ENCODE results near the gene GKN2. TPM values are rescaled to one million over a fixed set of nuclear protein-coding genes. Genes with fewer than 3 reads are reported as not detected.

The GKN2 gene
- total and polyA plus RNA-seq, 4 donors = 9.1 TPM; not detected in 3

DNA sequence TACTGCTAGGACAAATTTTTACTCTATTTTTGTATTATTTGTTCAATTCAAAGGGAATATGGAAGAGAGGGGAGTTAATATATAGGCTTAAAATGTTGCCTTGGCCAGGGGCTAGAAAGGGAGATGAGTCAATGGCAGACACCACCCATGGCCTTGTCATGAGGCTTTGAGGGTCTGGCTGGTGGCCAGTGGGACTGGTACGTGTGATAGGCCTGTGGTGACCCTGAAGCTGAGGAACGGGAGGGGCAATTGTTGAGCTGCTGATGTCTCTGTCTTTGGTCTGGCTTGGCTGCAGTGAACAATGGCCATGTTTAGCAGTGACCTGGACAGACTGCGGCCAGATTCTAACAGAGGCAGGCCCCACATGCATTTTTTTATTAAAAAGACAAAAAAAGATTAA is 40.2 kb upstream of the GKN2 start:
- TF ChIP-seq FOXA2 (IDR thresholded peaks at IDR 0.05) (no peak), ATF3 (IDR thresholded peaks at IDR 0.05) (no peak), RXRA (IDR thresholded peaks at IDR 0.05) (no peak), RAD21 (IDR thresholded peaks at IDR 0.05) (no peak), MAX (IDR thresholded peaks at IDR 0.05) (no peak), EGR1 (IDR thresholded peaks at IDR 0.05; ENCODE audit: low read depth in 2 of 2) (no peak)

DNA sequence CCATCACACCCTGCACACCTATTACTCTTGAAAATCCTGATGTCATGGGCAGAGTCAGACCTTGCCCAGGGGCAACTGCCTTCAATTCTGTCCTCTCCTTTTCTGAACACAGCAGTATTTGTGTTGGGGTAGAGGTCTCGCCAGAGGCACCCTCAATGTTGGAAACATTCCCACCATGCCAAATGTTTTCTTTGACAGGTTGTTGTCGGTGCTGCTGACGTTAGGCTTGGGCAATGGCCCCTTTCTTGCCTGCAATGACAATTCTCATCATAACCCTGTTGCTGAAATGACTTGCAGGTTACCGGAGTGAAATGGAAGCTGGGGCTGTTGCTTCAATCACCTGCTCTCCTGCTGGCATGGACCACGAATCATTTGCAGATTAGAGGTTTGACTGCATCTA is 39.6 kb upstream of the GKN2 start:
- Histone ChIP-seq H3K9me3 (ENCODE audit: control insufficient read depth in 4 of 4, low read length in 3 of 4) (no peaks in the 10 kb centered on the region), H3K36me3 (ENCODE audit: control insufficient read depth in 4 of 4, insufficient read depth in 3 of 4, low read depth in 1 of 4, low read length in 3 of 4) (no peaks in the 10 kb centered on the region), H3K4me1 (ENCODE audit: control insufficient read depth in 4 of 4, insufficient read depth in 4 of 4, low read length in 3 of 4) (peaks cover 4 to 13% (median 7%) of the 10 kb centered on the region in 4 donors), H3K27me3 (ENCODE audit: control insufficient read depth in 4 of 4, insufficient read depth in 4 of 4, low read length in 3 of 4) (no peaks in the 10 kb centered on the region), H3K27ac (ENCODE audit: low read depth in 1 of 2, low read length in 2 of 2) (no peak overlapping the region), H3K4me3 (ENCODE audit: low read depth in 1 of 3, low read length in 3 of 3) (no peak overlapping the region), H3K9ac (ENCODE audit: low read depth in 1 of 2, low read length in 2 of 2) (no peak overlapping the region)
- 89% methylated on average over 5 of the region's 5 CpGs for WGBS
- no peak for DNase-seq (ENCODE audit: low spot score)
- no peak for TF ChIP-seq FOXA2 (IDR thresholded peaks at IDR 0.05)
- no peak for TF ChIP-seq JUND (IDR thresholded peaks at IDR 0.05)
- TF ChIP-seq RXRA (IDR thresholded peaks at IDR 0.05) = no peak
- TF ChIP-seq, protein P1, sequence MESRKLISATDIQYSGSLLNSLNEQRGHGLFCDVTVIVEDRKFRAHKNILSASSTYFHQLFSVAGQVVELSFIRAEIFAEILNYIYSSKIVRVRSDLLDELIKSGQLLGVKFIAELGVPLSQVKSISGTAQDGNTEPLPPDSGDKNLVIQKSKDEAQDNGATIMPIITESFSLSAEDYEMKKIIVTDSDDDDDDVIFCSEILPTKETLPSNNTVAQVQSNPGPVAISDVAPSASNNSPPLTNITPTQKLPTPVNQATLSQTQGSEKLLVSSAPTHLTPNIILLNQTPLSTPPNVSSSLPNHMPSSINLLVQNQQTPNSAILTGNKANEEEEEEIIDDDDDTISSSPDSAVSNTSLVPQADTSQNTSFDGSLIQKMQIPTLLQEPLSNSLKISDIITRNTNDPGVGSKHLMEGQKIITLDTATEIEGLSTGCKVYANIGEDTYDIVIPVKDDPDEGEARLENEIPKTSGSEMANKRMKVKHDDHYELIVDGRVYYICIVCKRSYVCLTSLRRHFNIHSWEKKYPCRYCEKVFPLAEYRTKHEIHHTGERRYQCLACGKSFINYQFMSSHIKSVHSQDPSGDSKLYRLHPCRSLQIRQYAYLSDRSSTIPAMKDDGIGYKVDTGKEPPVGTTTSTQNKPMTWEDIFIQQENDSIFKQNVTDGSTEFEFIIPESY (IDR thresholded peaks at IDR 0.05) = no peak
- TF ChIP-seq, protein P2, sequence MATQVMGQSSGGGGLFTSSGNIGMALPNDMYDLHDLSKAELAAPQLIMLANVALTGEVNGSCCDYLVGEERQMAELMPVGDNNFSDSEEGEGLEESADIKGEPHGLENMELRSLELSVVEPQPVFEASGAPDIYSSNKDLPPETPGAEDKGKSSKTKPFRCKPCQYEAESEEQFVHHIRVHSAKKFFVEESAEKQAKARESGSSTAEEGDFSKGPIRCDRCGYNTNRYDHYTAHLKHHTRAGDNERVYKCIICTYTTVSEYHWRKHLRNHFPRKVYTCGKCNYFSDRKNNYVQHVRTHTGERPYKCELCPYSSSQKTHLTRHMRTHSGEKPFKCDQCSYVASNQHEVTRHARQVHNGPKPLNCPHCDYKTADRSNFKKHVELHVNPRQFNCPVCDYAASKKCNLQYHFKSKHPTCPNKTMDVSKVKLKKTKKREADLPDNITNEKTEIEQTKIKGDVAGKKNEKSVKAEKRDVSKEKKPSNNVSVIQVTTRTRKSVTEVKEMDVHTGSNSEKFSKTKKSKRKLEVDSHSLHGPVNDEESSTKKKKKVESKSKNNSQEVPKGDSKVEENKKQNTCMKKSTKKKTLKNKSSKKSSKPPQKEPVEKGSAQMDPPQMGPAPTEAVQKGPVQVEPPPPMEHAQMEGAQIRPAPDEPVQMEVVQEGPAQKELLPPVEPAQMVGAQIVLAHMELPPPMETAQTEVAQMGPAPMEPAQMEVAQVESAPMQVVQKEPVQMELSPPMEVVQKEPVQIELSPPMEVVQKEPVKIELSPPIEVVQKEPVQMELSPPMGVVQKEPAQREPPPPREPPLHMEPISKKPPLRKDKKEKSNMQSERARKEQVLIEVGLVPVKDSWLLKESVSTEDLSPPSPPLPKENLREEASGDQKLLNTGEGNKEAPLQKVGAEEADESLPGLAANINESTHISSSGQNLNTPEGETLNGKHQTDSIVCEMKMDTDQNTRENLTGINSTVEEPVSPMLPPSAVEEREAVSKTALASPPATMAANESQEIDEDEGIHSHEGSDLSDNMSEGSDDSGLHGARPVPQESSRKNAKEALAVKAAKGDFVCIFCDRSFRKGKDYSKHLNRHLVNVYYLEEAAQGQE (IDR thresholded peaks at IDR 0.05) = no peak
- TF ChIP-seq HNF4A (conservative IDR thresholded peaks at IDR 0.05) = no peak
- TF ChIP-seq GABPA (IDR thresholded peaks at IDR 0.05 in 1 of 2, conservative IDR thresholded peaks at IDR 0.05 in 1 of 2) = no peak
- TF ChIP-seq TAF1 (conservative IDR thresholded peaks at IDR 0.05) = no peak
- no peak for TF ChIP-seq YY1 (IDR thresholded peaks at IDR 0.05)
- no peak for TF ChIP-seq FOXA1 (IDR thresholded peaks at IDR 0.05)
- no peak for TF ChIP-seq SP1 (IDR thresholded peaks at IDR 0.05)
- TF ChIP-seq MAX (IDR thresholded peaks at IDR 0.05) = no peak
- TF ChIP-seq RAD21 (IDR thresholded peaks at IDR 0.05) = no peak
- TF ChIP-seq NR2F2 (IDR thresholded peaks at IDR 0.05) = no peak

More for the DNA sequence above, 40.2 kb upstream of the GKN2 start:
- 92% methylated on average over 3 of the region's 3 CpGs for WGBS
- no peak overlapping the region for H3K27ac ChIP-seq (ENCODE audit: low read depth in 1 of 2, low read length in 2 of 2)
- no peak for DNase-seq (ENCODE audit: low spot score)
- H3K36me3 ChIP-seq (ENCODE audit: control insufficient read depth in 4 of 4, insufficient read depth in 3 of 4, low read depth in 1 of 4, low read length in 3 of 4) = no peaks in the 10 kb centered on the region
- no peak overlapping the region for H3K4me3 ChIP-seq (ENCODE audit: low read depth in 1 of 3, low read length in 3 of 3)
- no peaks in the 10 kb centered on the region for H3K9me3 ChIP-seq (ENCODE audit: control insufficient read depth in 4 of 4, low read length in 3 of 4)
- H3K27me3 ChIP-seq (ENCODE audit: control insufficient read depth in 4 of 4, insufficient read depth in 4 of 4, low read length in 3 of 4) = no peaks in the 10 kb centered on the region
- H3K4me1 ChIP-seq (ENCODE audit: control insufficient read depth in 4 of 4, insufficient read depth in 4 of 4, low read length in 3 of 4) = peaks cover 4 to 8% (median 6%) of the 10 kb centered on the region in 4 donors
- H3K9ac ChIP-seq (ENCODE audit: low read depth in 1 of 2, low read length in 2 of 2) = no peak overlapping the region
